Left kidney (tissue), 8 donors: ENCODE results near the gene RIMBP3C. TPM values are rescaled to one million over a fixed set of nuclear protein-coding genes. Genes with fewer than 3 reads are reported as not detected.
"Not testable (repeated sequence)": the region's sequence is repeated elsewhere in the genome, so short reads cannot be mapped to it uniquely, and the experiment has no call there.

Source experiments
- DNase-seq: peaks from one replicate; pipeline ENCODE4 v3.0.0-alpha.2; 2013
- long read RNA-seq, 8 donors: transcript quantifications; one replicate each; lab custom pipeline, GENCODE V29; 2026
- polyA plus RNA-seq: library from polyadenylated mRNA; unstranded; fragments of 120-200 nt; gene quantifications from one replicate; pipeline ENCODE4 v1.2.1, GENCODE V29; 2013; ENCODE audit not compliant: insufficient read length

The RIMBP3C gene, protein sequence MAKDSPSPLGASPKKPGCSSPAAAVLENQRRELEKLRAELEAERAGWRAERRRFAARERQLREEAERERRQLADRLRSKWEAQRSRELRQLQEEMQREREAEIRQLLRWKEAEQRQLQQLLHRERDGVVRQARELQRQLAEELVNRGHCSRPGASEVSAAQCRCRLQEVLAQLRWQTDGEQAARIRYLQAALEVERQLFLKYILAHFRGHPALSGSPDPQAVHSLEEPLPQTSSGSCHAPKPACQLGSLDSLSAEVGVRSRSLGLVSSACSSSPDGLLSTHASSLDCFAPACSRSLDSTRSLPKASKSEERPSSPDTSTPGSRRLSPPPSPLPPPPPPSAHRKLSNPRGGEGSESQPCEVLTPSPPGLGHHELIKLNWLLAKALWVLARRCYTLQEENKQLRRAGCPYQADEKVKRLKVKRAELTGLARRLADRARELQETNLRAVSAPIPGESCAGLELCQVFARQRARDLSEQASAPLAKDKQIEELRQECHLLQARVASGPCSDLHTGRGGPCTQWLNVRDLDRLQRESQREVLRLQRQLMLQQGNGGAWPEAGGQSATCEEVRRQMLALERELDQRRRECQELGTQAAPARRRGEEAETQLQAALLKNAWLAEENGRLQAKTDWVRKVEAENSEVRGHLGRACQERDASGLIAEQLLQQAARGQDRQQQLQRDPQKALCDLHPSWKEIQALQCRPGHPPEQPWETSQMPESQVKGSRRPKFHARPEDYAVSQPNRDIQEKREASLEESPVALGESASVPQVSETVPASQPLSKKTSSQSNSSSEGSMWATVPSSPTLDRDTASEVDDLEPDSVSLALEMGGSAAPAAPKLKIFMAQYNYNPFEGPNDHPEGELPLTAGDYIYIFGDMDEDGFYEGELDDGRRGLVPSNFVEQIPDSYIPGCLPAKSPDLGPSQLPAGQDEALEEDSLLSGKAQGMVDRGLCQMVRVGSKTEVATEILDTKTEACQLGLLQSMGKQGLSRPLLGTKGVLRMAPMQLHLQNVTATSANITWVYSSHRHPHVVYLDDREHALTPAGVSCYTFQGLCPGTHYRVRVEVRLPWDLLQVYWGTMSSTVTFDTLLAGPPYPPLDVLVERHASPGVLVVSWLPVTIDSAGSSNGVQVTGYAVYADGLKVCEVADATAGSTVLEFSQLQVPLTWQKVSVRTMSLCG (N-terminal part only)
- polyA plus RNA-seq = 0.20 TPM
- long read RNA-seq, donor 1 = 0 reads
- long read RNA-seq, donor 2 = 0 reads
- long read RNA-seq, donor 3 = 0 reads
- long read RNA-seq, donor 4 = 0 reads
- long read RNA-seq, donor 5, partial matches to known transcripts = 50 of 50 reads
- long read RNA-seq, donor 5, other reads (novel, unspliced or antisense) = 0 of 50 reads
- long read RNA-seq, donor 6 = 0 reads
- long read RNA-seq, donor 7, full-length matches to known transcripts = 1 of 1 reads
- long read RNA-seq, donor 7, partial matches to known transcripts = 0 of 1 reads
- long read RNA-seq, donor 7, other reads (novel, unspliced or antisense) = 0 of 1 reads
- long read RNA-seq, donor 8 = 0 reads

DNA sequence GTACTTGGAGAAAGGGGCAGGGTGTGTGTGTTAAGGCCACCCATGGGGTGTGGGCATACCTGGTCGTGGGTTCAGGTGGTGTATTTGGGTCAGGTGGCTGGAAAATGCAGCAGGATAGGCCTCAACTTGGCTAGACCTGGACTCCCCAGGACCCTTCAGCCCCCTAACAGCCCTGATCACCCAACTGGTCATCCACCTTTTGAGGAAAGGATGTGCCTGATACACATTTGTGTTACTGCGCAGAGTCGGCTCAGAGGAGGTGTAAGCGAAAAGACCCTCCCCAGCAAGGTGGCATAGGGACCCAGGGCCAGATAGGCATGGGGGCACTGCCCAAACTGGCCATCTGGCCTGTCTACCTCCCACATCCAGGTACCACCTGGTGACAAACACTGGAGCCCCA lies at the start of gene RIMBP3C:
Gene RIMBP3C (minus strand): TSS at position 101 of the 400 bp plus-strand sequence. CDS start 485 bp downstream, outside the sequence.
- not testable (repeated sequence) for DNase-seq

DNA sequence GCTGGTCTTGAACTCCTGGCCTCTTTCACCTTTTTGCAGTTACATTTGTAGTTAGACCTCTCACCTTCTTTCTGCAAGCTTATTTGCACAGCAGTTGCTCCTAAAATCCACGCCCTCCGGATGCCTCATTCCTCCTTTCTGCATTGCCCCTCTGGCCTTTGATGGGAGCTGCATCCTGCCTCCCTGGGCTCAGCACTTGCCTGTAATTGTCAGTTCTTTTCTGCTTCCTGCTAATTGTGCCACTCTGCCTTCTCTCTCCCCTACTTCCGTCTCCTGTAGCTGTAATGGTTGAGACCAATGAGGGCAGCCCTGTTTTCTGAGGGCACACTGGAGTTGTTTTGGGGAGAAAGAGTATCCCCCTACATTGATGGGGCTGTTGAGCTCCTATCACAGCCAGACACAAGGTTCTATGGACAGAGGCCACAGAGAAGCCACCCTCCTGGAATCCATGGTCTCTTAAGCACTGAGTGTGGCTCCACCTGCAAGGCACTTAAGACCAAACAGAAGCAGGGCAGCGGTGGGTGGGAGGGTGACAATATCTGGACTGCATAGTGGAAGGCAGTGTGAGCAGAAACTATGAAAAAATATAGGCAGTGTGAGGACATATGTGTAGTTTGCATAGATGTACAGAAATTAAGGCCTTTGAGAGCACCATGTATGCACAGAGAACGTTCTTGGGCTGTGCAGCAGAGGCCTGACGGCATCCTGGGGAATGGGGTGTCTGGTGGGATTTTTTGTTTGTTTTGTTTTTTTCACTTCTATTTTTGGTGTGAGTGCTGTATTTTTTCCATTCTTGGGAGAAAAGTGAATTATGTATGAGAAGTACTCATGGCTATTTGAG lies 48.0 kb upstream of the RIMBP3C start:
- DNase-seq = no peak

DNA sequence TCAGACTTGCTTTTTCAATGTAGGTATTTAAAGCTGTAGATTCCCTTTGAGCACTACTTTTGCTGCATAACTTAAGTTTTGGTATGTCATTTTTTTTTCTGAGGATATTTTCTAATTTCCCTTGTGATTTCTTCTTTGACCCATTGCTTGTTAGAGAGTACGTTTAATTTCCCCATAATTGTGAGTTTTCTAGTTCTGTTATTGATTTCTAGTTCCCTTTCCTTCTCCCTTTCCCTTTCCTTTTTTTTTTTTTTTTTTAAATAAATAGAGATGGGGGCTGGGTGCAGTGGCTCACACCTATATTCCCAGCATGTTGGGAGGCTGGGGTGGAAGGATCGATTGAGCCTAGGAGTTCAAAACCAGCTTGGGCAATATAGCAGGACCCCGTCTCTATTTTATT lies 47.0 kb upstream of the RIMBP3C start:
- no peak for DNase-seq

DNA sequence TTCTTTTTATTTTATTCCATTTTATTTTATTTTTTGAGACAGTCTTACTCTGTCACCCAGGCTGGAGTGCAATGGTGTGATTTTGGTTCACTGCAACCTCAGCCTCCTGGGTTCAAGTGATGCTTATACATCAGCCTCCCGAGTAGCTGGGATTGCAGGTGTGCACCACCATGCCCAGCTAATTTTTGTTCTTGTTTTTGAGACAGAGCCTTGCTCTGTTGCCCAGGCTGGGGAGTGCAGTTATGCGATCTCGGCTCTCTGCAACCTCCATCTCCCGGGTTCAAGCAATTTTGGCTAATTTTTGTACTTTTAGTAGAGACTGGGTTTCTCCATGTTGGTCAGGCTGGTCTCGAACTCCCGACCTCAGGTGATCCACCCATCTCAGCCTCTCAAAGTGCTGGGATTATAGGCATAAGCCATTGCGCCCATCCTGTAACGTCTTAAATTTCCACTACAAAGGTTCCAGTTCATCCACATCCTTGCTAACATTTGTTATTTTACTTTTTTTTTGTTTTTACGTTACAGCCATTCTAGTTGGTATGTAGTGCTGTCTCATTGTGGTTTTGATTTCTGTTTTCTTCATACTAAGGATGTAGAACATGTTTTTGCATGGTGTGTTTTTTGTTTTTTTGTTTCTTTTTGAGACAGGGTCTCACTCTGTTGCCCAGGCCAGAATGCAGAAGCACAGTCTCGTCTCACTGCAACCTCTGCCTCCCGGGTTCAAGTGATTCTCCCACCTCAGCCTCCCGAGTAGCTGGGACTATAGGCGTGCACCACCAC lies 45.3 kb upstream of the RIMBP3C start:
- DNase-seq = not testable (repeated sequence)

DNA sequence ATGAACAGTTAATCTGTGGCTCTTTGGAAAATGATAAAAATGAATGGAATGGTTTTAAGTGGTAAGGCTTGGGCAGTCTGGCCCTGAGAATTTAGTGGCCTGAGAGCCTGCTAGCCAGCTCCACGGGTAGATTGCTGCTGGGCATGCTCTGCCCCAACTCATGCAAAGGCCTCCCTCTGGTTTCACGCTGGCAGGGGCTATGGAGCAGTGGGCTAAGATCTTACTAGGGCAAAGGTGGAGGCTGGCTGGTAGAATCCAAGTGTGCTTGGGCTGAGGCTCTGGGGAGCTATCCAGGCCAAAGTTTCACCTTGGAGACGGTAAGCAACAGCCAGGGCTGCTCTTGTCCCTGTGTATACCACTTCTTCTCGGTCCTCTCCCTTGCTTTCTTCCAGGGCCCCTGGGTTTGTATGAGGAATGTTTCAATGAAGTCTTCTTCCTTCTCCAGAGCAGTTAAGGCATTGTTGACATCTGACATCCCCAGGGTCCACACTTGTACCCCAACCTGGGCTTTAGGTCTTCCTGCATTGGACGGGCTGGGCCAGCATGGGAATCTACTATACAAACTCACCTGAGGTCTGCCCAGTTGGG lies 43.7 kb upstream of the RIMBP3C start:
- DNase-seq = no peak

DNA sequence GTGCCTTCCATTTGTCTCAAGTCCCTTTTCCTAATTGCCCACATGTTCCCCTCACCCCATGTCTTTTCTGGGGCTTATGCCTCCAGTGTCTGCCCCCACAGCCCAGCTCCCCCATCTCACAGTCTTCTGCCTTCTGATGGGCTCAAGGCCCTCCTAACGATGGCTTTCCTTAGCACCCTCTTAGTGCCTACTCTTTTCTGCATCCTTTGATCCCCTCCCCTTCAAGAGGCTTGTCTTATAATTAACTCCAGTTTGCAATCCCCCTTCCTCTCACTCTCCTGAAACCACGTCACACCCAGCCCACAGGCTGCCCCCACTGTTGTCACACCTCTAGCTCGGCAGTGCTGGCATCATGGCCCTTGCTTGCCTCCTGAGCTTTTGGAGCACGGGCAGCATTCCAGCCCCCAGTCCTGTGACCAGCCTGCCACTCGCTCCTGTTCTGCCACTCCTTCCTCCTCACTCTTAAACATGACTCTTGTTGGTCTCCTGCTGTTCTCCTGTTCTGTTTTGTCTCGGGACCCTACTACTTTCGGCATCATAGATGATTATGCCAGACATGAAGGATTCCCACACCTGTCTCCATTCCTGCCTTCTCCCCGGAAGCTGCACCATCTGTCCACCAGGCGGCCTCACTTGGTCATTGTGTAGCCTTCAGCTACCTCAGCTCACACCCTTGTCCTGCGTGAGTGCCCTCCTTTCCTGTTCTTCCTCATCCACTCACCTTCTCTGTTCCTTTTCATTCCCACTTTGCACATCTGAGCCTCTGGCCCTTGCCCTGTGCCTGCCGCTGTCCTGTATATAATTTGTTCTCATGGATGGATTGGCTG lies 42.4 kb upstream of the RIMBP3C start:
- no peak for DNase-seq

DNA sequence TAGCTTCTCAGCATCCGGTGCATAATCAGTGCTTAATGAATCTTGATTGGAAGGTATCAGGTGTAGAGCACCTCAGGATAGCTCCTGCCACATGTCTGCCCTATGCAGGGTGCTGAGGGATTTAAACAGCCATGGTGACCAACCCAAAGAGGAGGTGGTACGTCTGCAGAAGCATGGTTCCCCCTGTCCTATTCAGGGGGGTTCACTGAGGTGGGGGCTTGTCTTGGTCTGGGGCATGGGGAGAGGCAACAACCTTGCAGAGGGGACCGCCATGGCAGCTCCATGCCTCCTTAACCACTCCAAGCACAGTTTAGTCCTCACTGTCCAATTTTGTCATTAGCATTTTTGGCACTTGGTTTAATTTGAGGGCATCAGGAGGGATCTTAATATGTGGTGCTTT lies 41.2 kb upstream of the RIMBP3C start:
- DNase-seq = no peak

DNA sequence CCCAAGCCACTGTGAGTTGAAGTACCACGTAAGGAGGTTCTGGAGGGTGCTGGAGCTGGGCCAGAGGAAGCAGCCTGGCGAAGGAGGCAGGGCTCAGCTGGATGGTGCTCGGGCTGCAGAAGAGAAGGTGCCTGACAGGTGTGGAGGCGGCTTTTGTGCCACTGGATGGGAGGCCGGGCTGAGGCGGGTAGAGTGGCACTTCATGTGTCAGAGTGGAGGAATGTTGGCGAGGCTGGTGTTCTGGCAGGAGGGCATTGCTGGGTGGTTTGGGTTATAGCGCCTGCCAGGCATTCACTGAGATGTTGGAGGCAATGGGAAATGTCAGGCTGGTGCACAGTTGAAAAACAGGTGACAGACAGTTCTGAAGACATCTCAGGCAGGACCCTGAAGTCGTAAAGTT lies 40.4 kb upstream of the RIMBP3C start:
- DNase-seq = no peak

DNA sequence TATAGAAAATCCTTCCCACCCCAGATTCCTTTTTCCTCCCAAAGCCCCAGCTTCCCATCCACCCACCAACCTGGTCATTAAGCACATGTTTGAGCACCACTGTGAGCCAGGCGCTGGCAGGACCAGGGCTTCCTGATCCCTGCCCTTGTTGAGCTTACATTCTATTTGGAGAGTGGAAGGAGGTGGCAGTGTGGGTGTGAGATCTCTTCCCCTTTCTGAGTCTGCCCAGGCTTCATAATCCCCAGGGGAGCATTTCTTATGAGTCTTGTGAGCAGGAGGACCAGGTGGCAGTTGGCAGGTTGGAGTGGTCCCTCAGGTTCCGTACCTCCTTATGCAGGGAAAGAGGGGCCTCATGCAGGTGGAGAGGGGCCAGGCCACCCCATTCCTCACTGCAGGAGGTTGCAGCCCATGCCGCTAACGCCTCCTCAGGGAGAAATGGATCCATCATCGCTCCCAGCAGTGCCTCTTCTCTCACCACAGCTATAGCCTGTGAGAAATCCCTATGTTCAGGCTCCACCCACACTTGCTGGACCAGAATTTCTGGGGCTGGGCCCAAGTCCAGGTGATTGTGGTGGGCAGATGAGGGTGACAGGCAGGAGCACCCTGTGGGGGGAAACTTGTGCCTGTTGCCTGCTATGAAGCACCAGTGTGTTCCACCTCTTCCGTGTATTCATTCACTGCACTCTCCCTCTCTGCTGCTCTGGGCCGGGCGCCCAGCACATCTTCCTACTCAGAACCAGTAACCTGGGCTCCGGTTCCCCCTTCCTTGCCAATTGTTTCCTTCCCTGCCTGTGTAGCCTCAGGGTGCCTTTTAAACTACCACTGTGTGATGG lies 39.8 kb upstream of the RIMBP3C start:
- no peak for DNase-seq

DNA sequence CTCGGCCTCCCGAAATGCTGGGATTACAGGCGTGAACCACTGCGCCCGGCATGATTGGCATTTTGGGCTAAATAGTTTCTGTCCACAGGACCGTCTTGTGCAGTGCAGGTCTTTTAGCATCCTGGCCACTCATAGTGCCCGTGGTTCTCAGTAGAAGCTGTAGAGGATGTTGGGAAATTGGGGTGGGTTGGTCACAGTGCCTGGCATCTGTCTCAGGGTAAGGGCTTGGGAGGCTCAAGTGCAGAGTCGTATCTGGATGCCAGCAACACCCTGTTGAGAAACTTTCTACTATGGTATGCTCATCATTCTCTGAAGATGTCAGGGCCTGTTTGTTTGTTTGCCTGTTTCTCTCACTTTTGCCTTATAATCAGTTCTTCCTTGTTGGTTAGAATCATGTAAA lies 38.1 kb upstream of the RIMBP3C start:
- no peak for DNase-seq

DNA sequence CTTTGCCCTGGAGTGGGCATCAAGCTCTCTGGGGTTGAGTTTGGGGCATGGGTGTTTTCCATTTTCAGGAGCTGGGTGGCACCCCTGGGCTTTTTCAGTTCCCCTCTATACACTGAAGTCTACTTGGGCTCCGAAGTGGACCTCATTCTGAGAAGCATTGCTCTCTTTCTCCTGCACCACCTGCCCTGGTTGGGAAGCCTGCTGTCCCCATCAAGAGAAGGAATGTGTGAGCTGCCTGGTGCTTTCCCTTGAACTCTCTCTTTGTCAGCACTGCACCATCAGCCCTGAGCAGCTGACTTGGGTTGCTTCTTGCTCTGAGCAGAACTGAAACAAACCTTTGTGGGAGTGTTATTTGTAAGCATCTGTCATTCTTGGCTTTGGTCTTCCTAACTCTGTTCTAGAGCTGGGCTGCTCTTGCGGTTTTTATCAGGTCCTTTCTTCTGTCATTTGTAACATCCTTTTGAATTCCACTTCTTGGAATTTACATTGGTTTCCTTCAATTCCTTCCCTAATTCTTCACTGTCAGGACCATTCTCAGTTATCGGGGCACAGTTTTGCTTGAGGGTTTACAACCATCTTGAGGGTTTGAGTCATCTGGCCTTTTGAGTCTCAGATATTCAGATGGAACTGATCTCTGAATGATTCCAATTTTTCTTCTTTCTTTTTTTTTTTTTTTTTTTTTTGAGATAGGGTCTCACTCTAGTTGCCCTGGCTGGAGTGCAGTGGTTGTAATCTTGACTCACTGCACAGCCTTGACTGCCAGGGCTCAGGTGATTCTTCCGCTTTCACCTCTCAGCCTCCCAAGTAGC lies 36.7 kb upstream of the RIMBP3C start:
- DNase-seq = no peak

DNA sequence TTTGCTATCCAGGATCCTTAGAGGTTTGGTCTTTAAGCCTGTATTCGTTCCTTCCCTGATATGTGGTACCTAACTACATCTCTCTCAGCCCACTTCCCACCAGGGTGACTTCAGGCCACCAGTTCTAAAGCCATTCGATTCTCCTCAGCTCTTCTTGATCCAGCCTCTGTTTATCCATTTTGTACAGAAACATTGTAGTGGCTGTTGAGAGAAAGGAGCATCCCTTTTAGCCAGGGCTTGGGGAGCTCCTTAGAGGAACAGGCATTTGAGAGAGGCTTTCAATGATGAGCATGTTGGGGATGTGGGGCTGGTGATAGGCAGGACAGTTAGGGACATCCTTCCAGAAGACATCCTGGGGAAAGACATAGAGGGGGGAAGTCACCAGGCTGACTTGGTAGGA lies 34.1 kb upstream of the RIMBP3C start:
- DNase-seq = no peak

DNA sequence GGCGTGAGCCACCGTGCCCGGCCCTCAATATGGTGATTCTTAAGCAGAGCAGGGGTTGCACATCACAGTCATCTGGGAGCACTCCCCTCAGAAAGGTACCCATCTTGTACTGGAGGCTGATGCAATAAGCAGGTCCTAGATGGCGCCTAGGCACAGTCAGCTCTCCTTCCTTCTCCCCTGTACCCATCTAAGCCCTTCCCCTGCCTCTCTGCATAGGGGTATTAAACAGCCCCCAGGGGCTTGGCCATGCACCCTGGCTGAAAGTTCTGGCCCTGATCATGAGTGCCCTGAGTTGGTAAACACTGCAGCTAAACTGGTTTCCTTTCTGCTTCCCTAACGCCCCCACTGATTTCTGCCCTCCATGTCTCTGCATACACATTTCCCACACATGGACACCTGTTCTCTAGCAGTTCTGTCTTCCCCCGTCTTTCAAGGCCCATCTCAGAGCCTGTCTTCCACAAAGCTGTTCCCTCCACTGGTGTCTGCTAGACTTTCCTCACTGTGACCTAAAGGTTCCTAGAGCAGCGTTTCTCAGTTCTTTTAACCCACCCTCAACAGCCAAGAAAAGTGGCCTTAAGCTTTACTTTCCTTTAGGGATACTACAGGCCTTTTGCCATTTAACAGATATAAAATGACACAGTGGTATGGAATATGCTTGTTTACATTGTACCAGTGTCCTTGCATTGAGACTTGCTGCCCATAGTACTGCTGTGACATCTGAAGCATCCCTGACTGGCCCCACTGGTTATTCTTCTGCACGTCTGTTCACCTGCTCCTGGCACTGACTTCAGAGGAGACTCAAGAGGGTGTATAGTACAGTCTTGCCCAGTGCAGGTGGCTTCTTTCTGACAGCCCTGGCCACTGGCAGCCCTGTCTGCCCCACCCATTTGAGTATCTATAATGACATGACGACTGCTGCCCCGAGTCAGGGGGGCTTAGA lies 31.8 kb upstream of the RIMBP3C start:
- DNase-seq = no peak

DNA sequence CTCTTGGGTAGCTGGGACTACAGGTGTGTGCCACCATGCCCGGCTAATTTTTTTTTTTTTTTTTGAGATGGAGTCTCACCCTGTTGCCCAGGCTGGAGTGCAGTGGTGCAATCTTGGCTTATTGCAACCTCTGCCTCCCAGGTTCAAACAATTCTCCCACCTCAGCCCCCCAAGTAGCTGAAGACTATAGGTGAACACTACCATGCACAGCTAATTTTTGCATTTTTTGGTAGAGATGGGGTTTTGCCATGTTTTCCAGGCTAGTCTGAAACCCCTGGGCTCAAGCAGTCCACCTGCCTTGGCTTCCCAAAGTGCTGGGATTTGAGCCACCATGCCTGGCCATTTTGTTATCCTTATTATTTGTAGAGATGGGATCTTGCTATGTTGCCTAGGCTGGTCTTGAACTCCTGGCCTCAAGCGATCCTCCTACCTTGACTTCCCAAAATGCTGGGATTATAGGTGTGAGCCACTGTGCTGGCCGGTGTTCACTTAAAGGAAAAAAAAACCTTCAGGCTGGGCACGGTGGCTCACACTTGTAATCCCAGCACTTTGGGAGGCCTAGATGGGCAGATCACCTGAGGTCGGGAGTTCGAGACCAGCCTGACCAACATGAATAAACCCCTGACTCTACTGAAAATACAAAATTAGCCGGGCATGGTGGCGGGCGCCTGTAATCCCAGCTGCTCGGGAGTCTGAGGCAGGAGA lies 29.9 kb upstream of the RIMBP3C start:
- DNase-seq = not testable (repeated sequence)

DNA sequence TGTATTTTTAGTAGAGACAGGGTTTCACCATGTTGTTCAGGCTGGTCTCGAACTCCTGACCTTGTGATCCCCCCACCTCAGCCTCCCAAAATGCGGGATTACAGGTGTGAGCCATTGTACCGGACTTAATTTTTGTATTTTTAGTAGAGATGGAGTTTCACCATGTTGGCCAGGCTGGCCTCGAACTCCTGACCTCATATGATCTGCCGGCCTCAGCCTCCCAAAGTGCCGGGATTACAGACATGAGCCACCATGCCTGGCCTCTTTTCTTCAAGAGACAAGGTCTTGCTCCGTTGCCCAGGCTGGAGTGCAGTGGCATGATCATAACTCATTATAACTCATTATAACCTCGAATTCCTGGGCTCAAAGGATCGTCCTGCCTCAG lies 29.4 kb upstream of the RIMBP3C start:
- not testable (repeated sequence) for DNase-seq
